ENCODE results near the gene PCDHB13.
"Not testable (repeated sequence)": the region's sequence is repeated elsewhere in the genome, so short reads cannot be mapped to it uniquely, and the experiment has no call there.

The PCDHB13 gene

GRCh38 chr5:141180313-141180712 is 33.4 kb upstream of the PCDHB13 start:
- Histone ChIP-seq H3K9me3 (replicated peaks in 1 of 2; ENCODE audit: control insufficient read depth in 2 of 2, insufficient read depth in 1 of 2, low read depth in 1 of 2, low read length in 2 of 2) (peaks cover 7 to 19% of the 10 kb centered on the region in 2 donors), H3K23ac (ENCODE audit: low read depth, low read length, poor library complexity) (no peak overlapping the region), H3K27me3 (ENCODE audit: control insufficient read depth in 3 of 3, insufficient read depth in 3 of 3, low read depth in 1 of 3, low read length in 3 of 3) (no peaks in the 10 kb centered on the region), H3K4me3 (ENCODE audit: low read length in 2 of 2) (no peak overlapping the region), H3K4me2 (ENCODE audit: insufficient read depth, low read length, poor library complexity, severe bottlenecking) (no peak overlapping the region), H2BK5ac (ENCODE audit: low read length) (no peak overlapping the region), H2BK15ac (ENCODE audit: low read length) (no peak overlapping the region), H3K18ac (ENCODE audit: low read length) (no peak overlapping the region), H2AFZ (ENCODE audit: low read length) (no peak overlapping the region), H2BK120ac (ENCODE audit: low read depth, low read length) (no peak overlapping the region), H4K8ac (ENCODE audit: low read depth, low read length) (no peak overlapping the region), H2BK12ac (ENCODE audit: low read length) (no peak overlapping the region), H3K79me1 (ENCODE audit: low read depth, low read length) (peaks cover 2% of the 10 kb centered on the region), H2AK5ac (ENCODE audit: low read depth, low read length) (no peak overlapping the region), H3K4me1 (ENCODE audit: control insufficient read depth in 2 of 2, insufficient read depth in 1 of 2, low read depth in 1 of 2, low read length in 2 of 2) (no peaks in the 10 kb centered on the region), H3K36me3 (replicated peaks in 1 of 2; ENCODE audit: control insufficient read depth in 2 of 2, insufficient read depth in 2 of 2, low read length in 2 of 2) (no peaks in the 10 kb centered on the region), H3K4ac (ENCODE audit: low read length) (no peak overlapping the region), H3K9ac (ENCODE audit: low read depth, low read length, poor library complexity) (no peak overlapping the region), H3K27ac (replicated peaks; ENCODE audit: low read length) (no peak overlapping the region), H3K14ac (ENCODE audit: low read length) (no peak overlapping the region), H4K91ac (ENCODE audit: low read depth, low read length, poor library complexity) (no peak overlapping the region)
- WGBS, 2 donors (ENCODE audit: extremely low coverage in 2 of 2, insufficient read length in 2 of 2, insufficient replicate concordance in 1 of 2), result no CpG with 5 or more reads among the region's 1 CpG
- no peak for DNase-seq (ENCODE audit: low spot score)

DNA sequence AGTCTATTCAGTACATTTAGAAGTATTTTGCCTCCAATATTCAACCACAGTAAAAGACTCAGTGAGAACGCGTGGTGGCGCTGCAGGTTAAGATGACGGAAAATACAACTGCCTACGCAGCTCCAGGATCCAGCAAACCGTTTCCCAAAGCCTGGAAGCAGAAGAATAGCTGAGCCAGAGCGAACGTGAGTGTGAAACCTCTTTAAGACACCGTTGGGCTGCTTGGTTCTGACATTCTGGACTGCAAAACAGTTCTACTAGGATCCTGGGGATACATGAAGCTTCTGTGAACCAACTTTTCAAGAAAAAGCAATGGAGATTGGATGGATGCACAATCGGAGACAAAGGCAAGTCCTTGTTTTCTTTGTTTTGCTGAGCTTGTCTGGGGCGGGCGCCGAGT is 31.5 kb upstream of the PCDHB13 start, which contains the start of gene PCDHB16:
TSS of gene PCDHB16 (plus strand) at position 140 of the 400 bp plus-strand sequence. CDS start at position 313, 173 bp downstream.
- peak; percentile 50 for DNase-seq (ENCODE audit: low spot score)
- no peak within 1 kb of the TSS for H2BK12ac ChIP-seq (ENCODE audit: low read length)
- no peak within 1 kb of the TSS for H3K18ac ChIP-seq (ENCODE audit: low read length)
- H2BK5ac ChIP-seq (ENCODE audit: low read length), result no peak within 1 kb of the TSS
- peak within 1 kb of the TSS; percentile 22 to 44 for H3K4me3 ChIP-seq (ENCODE audit: low read length in 2 of 2)
- peaks cover 2% of the 10 kb centered on the region for H3K79me1 ChIP-seq (ENCODE audit: low read depth, low read length)
- no peak within 1 kb of the TSS for H2BK120ac ChIP-seq (ENCODE audit: low read depth, low read length)
- H3K4me1 ChIP-seq (ENCODE audit: control insufficient read depth in 2 of 2, insufficient read depth in 1 of 2, low read depth in 1 of 2, low read length in 2 of 2), result no peaks in the 10 kb centered on the region
- H3K9ac ChIP-seq (ENCODE audit: low read depth, low read length, poor library complexity), result no peak within 1 kb of the TSS
- H2AK5ac ChIP-seq (ENCODE audit: low read depth, low read length), result no peak within 1 kb of the TSS
- no CpG with 5 or more reads among the region's 13 CpGs for WGBS, 2 donors (ENCODE audit: extremely low coverage in 2 of 2, insufficient read length in 2 of 2, insufficient replicate concordance in 1 of 2)
- no peak within 1 kb of the TSS for H4K8ac ChIP-seq (ENCODE audit: low read depth, low read length)
- H3K23ac ChIP-seq (ENCODE audit: low read depth, low read length, poor library complexity), result no peak within 1 kb of the TSS
- peaks cover 7 to 29% of the 10 kb centered on the region in 2 donors for H3K9me3 ChIP-seq (replicated peaks in 1 of 2; ENCODE audit: control insufficient read depth in 2 of 2, insufficient read depth in 1 of 2, low read depth in 1 of 2, low read length in 2 of 2)
- H3K4ac ChIP-seq (ENCODE audit: low read length), result no peak within 1 kb of the TSS
- no peak within 1 kb of the TSS for H3K4me2 ChIP-seq (ENCODE audit: insufficient read depth, low read length, poor library complexity, severe bottlenecking)
- H3K14ac ChIP-seq (ENCODE audit: low read length), result no peak within 1 kb of the TSS
- H3K27me3 ChIP-seq (ENCODE audit: control insufficient read depth in 3 of 3, insufficient read depth in 3 of 3, low read depth in 1 of 3, low read length in 3 of 3), result no peaks in the 10 kb centered on the region
- H2AFZ ChIP-seq (ENCODE audit: low read length), result peak within 1 kb of the TSS; percentile 81
- H3K36me3 ChIP-seq (replicated peaks in 1 of 2; ENCODE audit: control insufficient read depth in 2 of 2, insufficient read depth in 2 of 2, low read length in 2 of 2), result no peaks in the 10 kb centered on the region
- H3K27ac ChIP-seq (replicated peaks; ENCODE audit: low read length), result no peak within 1 kb of the TSS
- H4K91ac ChIP-seq (ENCODE audit: low read depth, low read length, poor library complexity), result no peak within 1 kb of the TSS
- H2BK15ac ChIP-seq (ENCODE audit: low read length), result no peak within 1 kb of the TSS

DNA sequence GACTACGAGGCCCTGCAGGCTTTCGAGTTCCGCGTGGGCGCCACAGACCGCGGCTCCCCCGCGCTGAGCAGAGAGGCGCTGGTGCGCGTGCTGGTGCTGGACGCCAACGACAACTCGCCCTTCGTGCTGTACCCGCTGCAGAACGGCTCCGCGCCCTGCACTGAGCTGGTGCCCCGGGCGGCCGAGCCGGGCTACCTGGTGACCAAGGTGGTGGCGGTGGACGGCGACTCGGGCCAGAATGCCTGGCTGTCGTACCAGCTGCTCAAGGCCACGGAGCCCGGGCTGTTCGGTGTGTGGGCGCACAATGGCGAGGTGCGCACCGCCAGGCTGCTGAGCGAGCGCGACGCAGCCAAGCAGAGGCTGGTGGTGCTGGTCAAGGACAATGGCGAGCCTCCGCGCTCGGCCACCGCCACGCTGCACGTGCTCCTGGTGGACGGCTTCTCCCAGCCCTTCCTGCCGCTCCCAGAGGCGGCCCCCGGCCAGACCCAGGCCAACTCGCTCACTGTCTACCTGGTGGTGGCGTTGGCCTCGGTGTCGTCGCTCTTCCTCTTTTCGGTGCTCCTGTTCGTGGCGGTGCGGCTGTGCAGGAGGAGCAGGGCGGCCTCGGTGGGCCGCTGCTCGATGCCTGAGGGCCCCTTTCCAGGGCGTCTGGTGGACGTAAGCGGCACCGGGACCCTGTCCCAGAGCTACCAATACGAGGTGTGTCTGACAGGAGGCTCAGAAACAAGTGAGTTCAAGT is 29.4 kb upstream of the PCDHB13 start:
- H2BK12ac ChIP-seq (ENCODE audit: low read length); H3K4me3 ChIP-seq (ENCODE audit: low read length in 2 of 2); H3K79me1 ChIP-seq (ENCODE audit: low read depth, low read length); DNase-seq (ENCODE audit: low spot score); H3K9ac ChIP-seq (ENCODE audit: low read depth, low read length, poor library complexity); H2AK5ac ChIP-seq (ENCODE audit: low read depth, low read length); H2BK5ac ChIP-seq (ENCODE audit: low read length); H4K8ac ChIP-seq (ENCODE audit: low read depth, low read length); H3K27ac ChIP-seq (replicated peaks; ENCODE audit: low read length); H3K4me1 ChIP-seq (ENCODE audit: control insufficient read depth in 2 of 2, insufficient read depth in 1 of 2, low read depth in 1 of 2, low read length in 2 of 2); H3K27me3 ChIP-seq (ENCODE audit: control insufficient read depth in 3 of 3, insufficient read depth in 3 of 3, low read depth in 1 of 3, low read length in 3 of 3); H3K14ac ChIP-seq (ENCODE audit: low read length); H2AFZ ChIP-seq (ENCODE audit: low read length); H3K4me2 ChIP-seq (ENCODE audit: insufficient read depth, low read length, poor library complexity, severe bottlenecking); H2BK15ac ChIP-seq (ENCODE audit: low read length); H3K4ac ChIP-seq (ENCODE audit: low read length); H4K91ac ChIP-seq (ENCODE audit: low read depth, low read length, poor library complexity); H3K36me3 ChIP-seq (replicated peaks in 1 of 2; ENCODE audit: control insufficient read depth in 2 of 2, insufficient read depth in 2 of 2, low read length in 2 of 2); H2BK120ac ChIP-seq (ENCODE audit: low read depth, low read length); H3K23ac ChIP-seq (ENCODE audit: low read depth, low read length, poor library complexity); H3K18ac ChIP-seq (ENCODE audit: low read length): not testable (repeated sequence)
- WGBS, 2 donors (ENCODE audit: extremely low coverage in 2 of 2, insufficient read length in 2 of 2, insufficient replicate concordance in 1 of 2), result no CpG with 5 or more reads among the region's 69 CpGs
- H3K9me3 ChIP-seq (replicated peaks in 1 of 2; ENCODE audit: control insufficient read depth in 2 of 2, insufficient read depth in 1 of 2, low read depth in 1 of 2, low read length in 2 of 2), result peaks cover 4 to 29% of the 10 kb centered on the region in 2 donors

GRCh38 chr5:141186897-141187512 is 26.7 kb upstream of the PCDHB13 start, which contains the start of gene PCDHB9:
Gene PCDHB9 (plus strand): TSS chr5:141187161. CDS start chr5:141187319, 158 bp downstream.
- no peak for DNase-seq (ENCODE audit: low spot score)

More at GRCh38 chr5:141186897-141187512, 26.7 kb upstream of the PCDHB13 start, which contains the start of gene PCDHB9:
- Histone ChIP-seq H2AK5ac (ENCODE audit: low read depth, low read length) (no peak within 1 kb of the TSS), H3K4me3 (ENCODE audit: low read length in 2 of 2) (peak within 1 kb of the TSS in 1 of 2 donors; percentile 24), H3K9me3 (replicated peaks in 1 of 2; ENCODE audit: control insufficient read depth in 2 of 2, insufficient read depth in 1 of 2, low read depth in 1 of 2, low read length in 2 of 2) (peaks cover 4 to 46% of the 10 kb centered on the region in 2 donors), H2AFZ (ENCODE audit: low read length) (peak within 1 kb of the TSS; percentile 81), H4K91ac (ENCODE audit: low read depth, low read length, poor library complexity) (no peak within 1 kb of the TSS), H3K4ac (ENCODE audit: low read length) (no peak within 1 kb of the TSS), H3K4me1 (ENCODE audit: control insufficient read depth in 2 of 2, insufficient read depth in 1 of 2, low read depth in 1 of 2, low read length in 2 of 2) (no peaks in the 10 kb centered on the region), H2BK5ac (ENCODE audit: low read length) (no peak within 1 kb of the TSS), H2BK12ac (ENCODE audit: low read length) (no peak within 1 kb of the TSS), H3K23ac (ENCODE audit: low read depth, low read length, poor library complexity) (no peak within 1 kb of the TSS), H3K27me3 (ENCODE audit: control insufficient read depth in 3 of 3, insufficient read depth in 3 of 3, low read depth in 1 of 3, low read length in 3 of 3) (no peaks in the 10 kb centered on the region), H3K79me1 (ENCODE audit: low read depth, low read length) (peaks cover 2% of the 10 kb centered on the region), H3K14ac (ENCODE audit: low read length) (no peak within 1 kb of the TSS), H2BK15ac (ENCODE audit: low read length) (no peak within 1 kb of the TSS), H3K27ac (replicated peaks; ENCODE audit: low read length) (no peak within 1 kb of the TSS), H3K18ac (ENCODE audit: low read length) (no peak within 1 kb of the TSS), H4K8ac (ENCODE audit: low read depth, low read length) (no peak within 1 kb of the TSS), H3K9ac (ENCODE audit: low read depth, low read length, poor library complexity) (no peak within 1 kb of the TSS), H2BK120ac (ENCODE audit: low read depth, low read length) (no peak within 1 kb of the TSS), H3K36me3 (replicated peaks in 1 of 2; ENCODE audit: control insufficient read depth in 2 of 2, insufficient read depth in 2 of 2, low read length in 2 of 2) (no peaks in the 10 kb centered on the region), H3K4me2 (ENCODE audit: insufficient read depth, low read length, poor library complexity, severe bottlenecking) (no peak within 1 kb of the TSS)
- no CpG with 5 or more reads among the region's 9 CpGs for WGBS, 2 donors (ENCODE audit: extremely low coverage in 2 of 2, insufficient read length in 2 of 2, insufficient replicate concordance in 1 of 2)
